HG03280 (cell line): ENCODE results near the gene GTPBP10.

Experiments
- ATAC-seq: cut with Tn5 transposase; IDR thresholded peaks from one replicate; pipeline ENCODE4 v1.9.1; 2021; ENCODE audit warnings: mild to moderate bottlenecking, moderate library complexity; ENCODE audit not compliant: unreplicated experiment

The GTPBP10 gene

GRCh38 chr7:90351987-90352386 is 5.5 kb downstream of the GTPBP10 start:
- no peak for ATAC-seq

GRCh38 chr7:90383422-90383821 is 36.9 kb downstream of the GTPBP10 start:
- ATAC-seq = no peak

- ATAC-seq = no peak
Measured at GRCh38 chr7:90383861-90384260, 37.3 kb downstream of the GTPBP10 start.

- ATAC-seq = no peak
Measured at GRCh38 chr7:90384433-90384832, 37.9 kb downstream of the GTPBP10 start.

GRCh38 chr7:90387470-90388240 is 41.1 kb downstream of the GTPBP10 start:
- ATAC-seq = no peak

GRCh38 chr7:90390926-90391325 is 44.4 kb downstream of the GTPBP10 start:
- ATAC-seq = no peak

GRCh38 chr7:90391488-90391887 is 45.0 kb downstream of the GTPBP10 start:
- no peak for ATAC-seq

GRCh38 chr7:90396420-90396819 is 49.9 kb downstream of the GTPBP10 start:
- no peak for ATAC-seq

GRCh38 chr7:90401989-90402388 is 55.5 kb downstream of the GTPBP10 start:
- no peak for ATAC-seq

- ATAC-seq = no peak
Measured at GRCh38 chr7:90402785-90403173, 56.3 kb downstream of the GTPBP10 start.

- peak; percentile 97 for ATAC-seq
Measured at GRCh38 chr7:90403174-90404113, 56.9 kb downstream of the GTPBP10 start, which contains the start of gene CLDN12. Gene CLDN12 (plus strand): TSS chr7:90403461. CDS start chr7:90412677, 9,216 bp downstream.

- ATAC-seq = no peak
Measured at GRCh38 chr7:90404777-90405176, 58.3 kb downstream of the GTPBP10 start.

GRCh38 chr7:90407484-90407821 is 60.9 kb downstream of the GTPBP10 start:
- no peak for ATAC-seq

- no peak for ATAC-seq
Measured at GRCh38 chr7:90408142-90408541, 61.6 kb downstream of the GTPBP10 start.

- no peak for ATAC-seq
Measured at GRCh38 chr7:90409667-90410066, 63.2 kb downstream of the GTPBP10 start.

GRCh38 chr7:90411510-90411909 is 65.0 kb downstream of the GTPBP10 start:
- no peak for ATAC-seq

GRCh38 chr7:90412458-90413184 is 66.1 kb downstream of the GTPBP10 start:
- ATAC-seq = no peak

GRCh38 chr7:90413185-90413528 is 66.6 kb downstream of the GTPBP10 start:
- ATAC-seq = no peak

- ATAC-seq = no peak
Measured at GRCh38 chr7:90421651-90422050, 75.1 kb downstream of the GTPBP10 start.

GRCh38 chr7:90424720-90425119 is 78.2 kb downstream of the GTPBP10 start:
- ATAC-seq = peak; percentile 96

- no peak for ATAC-seq
Measured at GRCh38 chr7:90425376-90425775, 78.9 kb downstream of the GTPBP10 start.
